Stimulated activated CD4-positive, alpha-beta T cell treated with anti-CD3 and anti-CD28 coated beads, Interleukin-12 subunit alpha, Interleukin-12 subunit beta, amount 100 ng/mL, for 48 hours (primary cell): ENCODE measurements around the gene CD4.

Source experiments
- DNase-seq, 3 donors: peaks; one replicate each; pipeline ENCODE4 v3.0.0-alpha.2; 2020; ENCODE audit warnings: low read depth in 2 of 3, low spot score in 1 of 3

CD4 gene

GRCh38 chr12:6827982-6828780, 38.9 kb downstream of the CD4 start, which contains the start of gene P3H3:
TSS of gene P3H3 (plus strand) at chr12:6828407. CDS start at chr12:6828441, 34 bp downstream.
- no peak for DNase-seq

GRCh38 chr12:6828781-6829535, 39.6 kb downstream of the CD4 start:
- DNase-seq, result no peak

GRCh38 chr12:6829536-6830220, 40.4 kb downstream of the CD4 start:
- no peak for DNase-seq

GRCh38 chr12:6830286-6830890, 41.1 kb downstream of the CD4 start:
- no peak for DNase-seq

GRCh38 chr12:6830999-6831398, 41.7 kb downstream of the CD4 start:
- DNase-seq, result no peak

- DNase-seq, result no peak
Observed at GRCh38 chr12:6831450-6831995, 42.2 kb downstream of the CD4 start.

GRCh38 chr12:6832125-6832524, 42.8 kb downstream of the CD4 start:
- DNase-seq, result no peak

- DNase-seq, result no peak
Observed at GRCh38 chr12:6833189-6833890, 44.0 kb downstream of the CD4 start.

GRCh38 chr12:6834254-6834653, 44.9 kb downstream of the CD4 start:
- DNase-seq, result no peak

- no peak for DNase-seq
Observed at GRCh38 chr12:6834873-6835272, 45.5 kb downstream of the CD4 start.

GRCh38 chr12:6836851-6837250, 47.5 kb downstream of the CD4 start:
- no peak for DNase-seq

- DNase-seq, result no peak
Observed at GRCh38 chr12:6837370-6838060, 48.2 kb downstream of the CD4 start.

- no peak for DNase-seq
Observed at GRCh38 chr12:6838854-6839253, 49.5 kb downstream of the CD4 start.

- DNase-seq, result no peak
Observed at GRCh38 chr12:6839482-6840201, 50.3 kb downstream of the CD4 start.

- no peak for DNase-seq
Observed at GRCh38 chr12:6840330-6840729, 51.0 kb downstream of the CD4 start.

GRCh38 chr12:6840761-6841515, 51.6 kb downstream of the CD4 start, which contains the start of gene GNB3:
TSS of gene GNB3 (plus strand) at chr12:6840925. CDS start at chr12:6841288, 363 bp downstream.
- DNase-seq, result no peak

GRCh38 chr12:6842075-6842474, 52.7 kb downstream of the CD4 start:
- no peak for DNase-seq

- DNase-seq, result no peak
Observed at GRCh38 chr12:6843118-6843902, 54.0 kb downstream of the CD4 start.
